HG03159 (cell line): ENCODE results near the gene BAG3.
A peak's percentile ranks its signal among the peaks of the same experiment; 100 is the strongest.
"Not testable (repeated sequence)": the region's sequence is repeated elsewhere in the genome, so short reads cannot be mapped to it uniquely, and the experiment has no call there.

ENCODE experiments used
- ATAC-seq: cut with Tn5 transposase; IDR thresholded peaks from one replicate; pipeline ENCODE4 v1.9.1; 2021; ENCODE audit warnings: mild to moderate bottlenecking, moderate library complexity; ENCODE audit not compliant: unreplicated experiment

BAG3 gene

GRCh38 chr10:119689016-119689580, 37.9 kb downstream of the BAG3 start:
- ATAC-seq, result no peak

- no peak for ATAC-seq
Measured at GRCh38 chr10:119691726-119692125, 40.5 kb downstream of the BAG3 start.

- ATAC-seq, result no peak
Measured at GRCh38 chr10:119693262-119693957, 42.2 kb downstream of the BAG3 start.

- ATAC-seq, result no peak
Measured at GRCh38 chr10:119694608-119695007, 43.4 kb downstream of the BAG3 start.

- peak; percentile 47 for ATAC-seq
Measured at GRCh38 chr10:119700321-119700954, 49.3 kb downstream of the BAG3 start.

GRCh38 chr10:119701861-119702260, 50.7 kb downstream of the BAG3 start:
- no peak for ATAC-seq

- ATAC-seq, result no peak
Measured at GRCh38 chr10:119702583-119702982, 51.4 kb downstream of the BAG3 start.

- ATAC-seq, result peak; percentile 0
Measured at GRCh38 chr10:119703903-119704508, 52.8 kb downstream of the BAG3 start.

- ATAC-seq, result peak; percentile 42
Measured at GRCh38 chr10:119705434-119705831, 54.3 kb downstream of the BAG3 start.

- no peak for ATAC-seq
Measured at GRCh38 chr10:119706521-119707278, 55.5 kb downstream of the BAG3 start.

- not testable (repeated sequence) for ATAC-seq
Measured at GRCh38 chr10:119707331-119707730, 56.2 kb downstream of the BAG3 start.

GRCh38 chr10:119710935-119711334, 59.8 kb downstream of the BAG3 start:
- ATAC-seq, result not testable (repeated sequence)

- ATAC-seq, result no peak
Measured at GRCh38 chr10:119713744-119714483, 62.7 kb downstream of the BAG3 start.

GRCh38 chr10:119714484-119714816, 63.3 kb downstream of the BAG3 start:
- ATAC-seq, result no peak

- no peak for ATAC-seq
Measured at GRCh38 chr10:119715628-119716505, 64.7 kb downstream of the BAG3 start.

GRCh38 chr10:119723161-119723560, 72.0 kb downstream of the BAG3 start:
- ATAC-seq, result no peak

- ATAC-seq, result no peak
Measured at GRCh38 chr10:119723624-119724023, 72.4 kb downstream of the BAG3 start.

GRCh38 chr10:119724593-119725516, 73.7 kb downstream of the BAG3 start:
- peak; percentile 35 for ATAC-seq

GRCh38 chr10:119725517-119725827, 74.3 kb downstream of the BAG3 start:
- ATAC-seq, result no peak
